Heart left ventricle (tissue), 16 donors: ENCODE data around the gene PPP1R9B. TPM values are rescaled to one million over a fixed set of nuclear protein-coding genes. Genes with fewer than 3 reads are reported as not detected.

Source experiments
- ATAC-seq, 4 donors: fragments of 200-7000 bp; cut with Tn5 transposase; one replicate each; pipeline ENCODE4 v1.9.1; 2020 to 2022; ENCODE audit warnings: moderate library complexity in 4 of 4, mild to moderate bottlenecking in 3 of 4, moderate number of reproducible peaks in 1 of 4
- DNase-seq, 5 donors: peaks; one replicate each; pipeline ENCODE4 v3.0.0-alpha.2; 2020
- H3K27ac ChIP-seq, 12 donors: fragments of 200-600 bp; sonication (generic) in 4 of 12; one replicate each; pipeline versions ENCODE4 v1.5.0 to v1.8.0; 2016 to 2022; ENCODE audit warnings: mild to moderate bottlenecking in 2 of 12
- H3K27me3 ChIP-seq, 9 donors: fragments of 200-600 bp; sonication (generic) in 2 of 9; one replicate each; pipeline versions ENCODE4 v1.5.1 to v1.8.0; 2016 to 2022; ENCODE audit warnings: mild to moderate bottlenecking in 3 of 9
- H3K36me3 ChIP-seq, 9 donors: fragments of 200-600 bp; sonication (generic) in 2 of 9; one replicate each; pipeline versions ENCODE4 v1.5.0 to v1.8.0; 2018 to 2022; ENCODE audit warnings: mild to moderate bottlenecking in 2 of 9
- H3K4me1 ChIP-seq, 12 donors: fragments of 200-600 bp; sonication (generic) in 4 of 12; one replicate each; pipeline versions ENCODE4 v1.5.0 to v1.8.0; 2016 to 2022; ENCODE audit warnings: mild to moderate bottlenecking in 3 of 12
- H3K4me3 ChIP-seq, 12 donors: fragments of 200-600 bp; sonication (generic) in 4 of 12; one replicate each; pipeline versions ENCODE4 v1.5.0 to v1.8.0; 2017 to 2022; ENCODE audit warnings: mild to moderate bottlenecking in 9 of 12, moderate library complexity in 4 of 12
- H3K9me3 ChIP-seq, 12 donors: fragments of 200-600 bp; sonication (generic) in 4 of 12; one replicate each; pipeline versions ENCODE4 v1.5.0 to v1.8.0; 2016 to 2022; ENCODE audit warnings: mild to moderate bottlenecking in 1 of 12
- CTCF ChIP-seq, 12 donors: fragments of 200-600 bp; sonication (generic) in 4 of 12; IDR thresholded peaks; one replicate each; pipeline versions ENCODE4 v1.5.0 to v1.8.0; 2018 to 2022; ENCODE audit warnings: antibody characterized with exemption in 12 of 12, mild to moderate bottlenecking in 5 of 12
- POLR2A ChIP-seq, 2 donors: fragments of 450-650 bp; IDR thresholded peaks; one replicate each; pipeline ENCODE4 v1.6.1; 2017; ENCODE audit warnings: antibody characterized with exemption in 2 of 2, mild to moderate bottlenecking in 2 of 2, moderate library complexity in 2 of 2
- WGBS, 4 donors: extraction: QIAGEN DNeasy Blood & Tissue Kit in 2 of 4; methylation state at CpG; one replicate each; pipeline versions ENCODE4 v1.1.5 to v1.1.7; 2013 to 2018; 5-methylcytosine and 5-hydroxymethylcytosine counted together
- intact Hi-C, 10 donors: fragments of 100-400 bp; cut with DNase I; formaldehyde crosslinking; loops; one replicate each; pipeline versions ENCODE4 v1.11.1 to v1.14.2; 2022
- polyA plus RNA-seq, 2 donors: library from polyadenylated mRNA; stranded (reverse); fragments of 200-250 nt; gene quantifications; one replicate each; pipeline ENCODE4 v1.2.3, GENCODE V29; 2013
- total RNA-seq, 9 donors: library from RNA; depleted of rRNA in 2 of 9; stranded (reverse); fragments of >200 nt in 2 of 9; fragmentation: NEBNext Ultra II Directional in 3 of 9; extraction: Animal tissue kit (Norgen Biotek cat#: 25700) in 3 of 9; gene quantifications; one replicate each; pipeline versions ENCODE4 v1.1.0 to v1.2.4, GENCODE V29; 2016 to 2023
- donor health status: ischemic (EF 13 %, LVEDD 7.1; RV severe dilation, severe dysfunction).
- donor health status: healthy with polysubstance abuse.
- donor health status: DM: no; HTN: yes; CAD: no.
- donor health status: DM: no; HTN: no; CAD: no.
- donor health status: ischemic (EF 25% LVEDD 6.9; RV normal size, moderate dysfunction).
- donor health status: ischemic (EF 25% LVEDD 5.7; RV mildly dilated, moderate dysfunction).
- donor health status: healthy.
- donor health status: DM: yes; HTN: yes; CAD: no.
- donor health status: ischemic (EF 35%, LVEDD 5.7; RV mildly dilated, moderate dysfunction).
- donor health status: nonischemic (EF 11% LVEDD 7.7; RV severe dilation, severe dysfunction).
- donor health status: DM: yes; HTN: yes; CAD: no.
- donor health status: PGD.
- donor health status: ischemic (EF 29% LVEDD 5.4; RV normal size, mild dysfunction).
- donor health status: nonischemic (EF 23%, LVEDD 6.1; RV moderate dilation, normal function).

PPP1R9B gene
- total and polyA plus RNA-seq, 11 donors, result 17.0 to 55.9 (median 31.3) TPM

GRCh38 chr17:50141745-50142110 lies 8.7 kb downstream of the PPP1R9B start:
- no peak for TF ChIP-seq CTCF (IDR thresholded peaks at IDR 0.05)
- no peak for TF ChIP-seq POLR2A (IDR thresholded peaks at IDR 0.05)

GRCh38 chr17:50141026-50141744 lies 9.3 kb downstream of the PPP1R9B start:
- no peak for TF ChIP-seq POLR2A (IDR thresholded peaks at IDR 0.05)
- no peak for TF ChIP-seq CTCF (IDR thresholded peaks at IDR 0.05)
- Histone ChIP-seq H3K36me3 (peaks cover 0 to 91% (median 87%) of the 10 kb centered on the region in 9 donors), H3K9me3 (no peaks in the 10 kb centered on the region), H3K4me3 (peak overlapping the region in 1 of 12 donors; percentile 6), H3K27me3 (no peaks in the 10 kb centered on the region), H3K27ac (peak overlapping the region; percentile 29 to 80 (median 56)), H3K4me1 (peaks cover 6 to 58% (median 41%) of the 10 kb centered on the region in 12 donors)
- 78 to 86% (median 82%) methylated on average over 14 to 16 of the region's 16 CpGs for WGBS, 4 donors
- ATAC-seq, result peak in 1 of 4 donors; percentile 2
- DNase-seq, result peak in 1 of 5 donors; percentile 21
- intact Hi-C loops, result loop anchor here in 1 of 10 donors (2.0 kb wide), 1 partner anchor 20 kb away; no protein-coding TSS in a partner anchor

More at GRCh38 chr17:50141745-50142110, 8.7 kb downstream of the PPP1R9B start:
- ATAC-seq (no peak), DNase-seq (no peak)
- Histone ChIP-seq H3K4me1 (peaks cover 11 to 64% (median 47%) of the 10 kb centered on the region in 12 donors), H3K27me3 (no peaks in the 10 kb centered on the region), H3K9me3 (no peaks in the 10 kb centered on the region), H3K36me3 (peaks cover 0 to 86% (median 82%) of the 10 kb centered on the region in 9 donors), H3K4me3 (peak overlapping the region in 1 of 12 donors; percentile 28), H3K27ac (peak overlapping the region in 8 of 12 donors; percentile 29 to 80 (median 73))
- intact Hi-C loops, result loop anchor here in 1 of 10 donors (2.0 kb wide), 1 partner anchor 19 kb away; no protein-coding TSS in a partner anchor
- WGBS, 4 donors, result 56 to 72% (median 67%) methylated on average over 8 of the region's 8 CpGs

- TF ChIP-seq POLR2A (IDR thresholded peaks at IDR 0.05) (no peak), CTCF (IDR thresholded peaks at IDR 0.05) (peak; percentile 89 to 99 (median 95))
- H3K27ac ChIP-seq, result peak overlapping the region; percentile 29 to 80 (median 56)
- 31 to 36% (median 32%) methylated on average over 19 of the region's 19 CpGs for WGBS, 4 donors
- intact Hi-C loops, result loop anchor here in 3 of 10 donors (1.0 to 2.0 kb wide), 2 partner anchors 21 kb away; no protein-coding TSS in a partner anchor
- H3K9me3 ChIP-seq, result no peaks in the 10 kb centered on the region
- no peaks in the 10 kb centered on the region for H3K27me3 ChIP-seq
- H3K4me1 ChIP-seq, result peaks cover 0 to 48% (median 32%) of the 10 kb centered on the region in 12 donors
- peaks cover 0 to 100% (median 96%) of the 10 kb centered on the region in 9 donors for H3K36me3 ChIP-seq
- ATAC-seq, result peak; percentile 57 to 85 (median 74)
- peak overlapping the region in 3 of 12 donors; percentile 6 to 14 (median 9) for H3K4me3 ChIP-seq
- DNase-seq, result peak; percentile 82 to 89 (median 84)
Measured at GRCh38 chr17:50139950-50140885, 10.3 kb downstream of the PPP1R9B start.
